ENCODE results near the gene ABCC5.
"Not testable (repeated sequence)": the region's sequence is repeated elsewhere in the genome, so short reads cannot be mapped to it uniquely, and the experiment has no call there.

Gene ABCC5

DNA sequence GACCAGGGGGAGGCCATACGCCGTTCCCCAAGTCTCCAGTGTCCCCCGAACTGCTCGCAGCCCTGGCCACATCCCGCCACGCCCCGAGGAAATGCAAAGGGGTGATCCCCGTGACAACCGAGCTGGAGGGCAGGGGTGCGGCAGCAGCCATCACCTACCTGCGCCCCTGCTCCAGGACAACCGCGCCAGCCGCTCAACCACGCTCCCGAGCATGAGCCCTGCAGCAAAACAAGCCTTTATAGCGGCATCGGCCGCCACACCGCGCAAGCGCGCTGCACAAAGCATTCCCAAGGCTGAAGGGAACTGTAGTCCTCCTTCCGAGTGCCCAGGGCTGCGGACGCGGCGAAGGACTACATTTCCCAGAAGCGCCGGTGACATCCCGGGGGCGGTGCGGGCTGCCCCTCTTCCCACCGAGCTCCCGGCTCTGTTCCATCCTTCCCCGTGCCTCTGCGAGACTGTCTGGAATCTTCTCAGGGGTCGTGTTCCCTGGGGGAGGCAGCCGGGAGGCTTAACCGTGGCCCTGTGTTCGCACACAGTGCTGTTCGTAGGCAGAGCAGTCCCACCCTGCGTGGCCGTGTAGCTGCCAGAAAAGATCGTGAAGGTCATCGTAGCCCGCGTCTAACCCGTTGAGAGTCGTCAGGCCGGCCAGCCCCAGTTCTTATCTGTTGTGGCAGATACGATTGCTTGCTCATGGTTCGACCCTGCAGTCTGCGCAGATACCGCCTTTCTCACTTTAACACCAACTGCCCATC is at the start of gene ABCC5:
TSS of gene ABCC5 (minus strand) at position 213 of the 752 bp plus-strand sequence. CDS start 3,492 bp downstream, outside the sequence.
- DNase-seq: peak; percentile 91 to 99 (median 97)
- intact Hi-C loops (cut with DNase I): loop anchor here (5.0 to 10.0 kb wide), 2 partner anchors 117 to 121 kb away; partner anchors contain the start of gene EIF2B5

DNA sequence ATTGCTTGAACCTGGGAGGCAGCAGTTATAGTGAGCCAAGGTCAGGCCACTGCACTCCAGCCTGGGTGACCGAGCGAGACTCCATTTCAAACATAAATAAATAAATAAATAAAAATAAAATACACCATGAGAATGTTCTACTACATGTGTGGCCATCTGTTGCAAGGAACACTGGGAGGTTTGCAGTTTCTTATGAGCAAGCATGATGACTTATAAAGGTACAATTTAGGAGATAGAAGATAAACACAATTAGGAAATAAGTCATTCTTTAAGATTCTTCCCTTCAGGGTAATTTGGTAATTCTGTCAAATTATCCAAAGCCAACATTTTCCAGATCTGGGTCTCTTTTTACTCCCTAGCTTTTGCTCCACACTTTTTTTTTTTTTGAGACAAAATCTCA is 48.5 kb upstream of the ABCC5 start:
- DNase-seq: no peak
- intact Hi-C loops (cut with DNase I): no loop called here

DNA sequence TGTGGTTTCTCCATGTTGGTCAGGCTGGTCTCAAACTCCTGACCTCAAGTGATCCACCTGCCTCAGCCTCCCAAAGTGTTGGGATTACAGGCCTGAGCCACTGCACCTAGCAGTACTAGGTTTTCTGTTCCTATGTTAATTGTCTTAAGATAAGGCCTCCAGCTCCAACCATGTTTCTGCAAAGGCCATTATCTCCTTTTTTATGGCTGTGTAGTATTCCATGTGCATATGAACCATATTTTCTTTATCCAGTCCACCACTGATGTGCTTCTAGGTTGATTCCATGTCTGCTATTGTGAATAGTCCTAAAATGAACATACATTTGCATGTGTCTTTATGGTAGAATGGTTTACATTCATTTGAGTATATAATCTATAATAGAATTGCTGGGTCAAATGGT is 45.0 kb upstream of the ABCC5 start:
- DNase-seq: no peak
- intact Hi-C loops (cut with DNase I): no loop called here

DNA sequence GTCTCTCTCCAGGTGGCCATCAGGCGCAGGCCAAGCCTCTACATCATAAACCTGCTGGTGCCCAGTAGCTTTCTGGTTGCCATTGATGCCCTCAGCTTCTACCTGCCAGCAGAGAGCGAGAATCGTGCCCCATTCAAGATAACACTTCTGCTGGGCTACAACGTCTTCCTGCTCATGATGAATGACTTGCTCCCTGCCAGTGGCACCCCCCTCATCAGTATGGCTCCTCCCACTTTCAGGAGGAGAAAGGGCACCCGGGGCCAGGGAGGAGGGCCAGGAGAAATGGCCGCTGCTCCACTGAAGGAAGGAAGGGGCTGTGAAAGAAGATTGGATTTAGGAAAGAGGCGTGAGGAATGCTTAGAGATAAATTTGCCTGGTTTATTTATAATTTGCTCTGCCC is 41.7 kb upstream of the ABCC5 start:
- intact Hi-C loops (cut with DNase I): no loop called here
- DNase-seq: no peak

GRCh38 chr3:184058029-184058428 is 40.3 kb upstream of the ABCC5 start:
- intact Hi-C loops (cut with DNase I): no loop called here

DNA sequence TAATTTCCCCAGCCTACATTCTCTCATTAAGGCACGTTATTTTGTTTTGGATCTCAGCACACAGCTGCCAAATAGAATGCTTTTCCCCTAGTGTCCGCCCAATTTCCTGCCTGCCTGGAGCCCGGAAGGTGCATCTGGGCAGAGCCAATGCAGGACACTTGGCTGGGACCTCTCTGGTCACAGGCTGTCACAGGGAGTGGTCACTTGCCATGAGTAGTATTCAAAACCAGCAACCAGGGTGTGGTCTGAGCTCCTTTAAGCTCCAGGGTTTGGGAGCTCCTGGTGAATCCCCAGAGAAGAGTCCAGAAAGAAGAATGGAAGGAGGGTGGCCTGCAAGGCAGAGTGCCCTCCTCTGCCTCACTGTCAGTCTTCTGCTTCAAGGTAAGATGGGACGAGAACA is 35.1 kb upstream of the ABCC5 start, which contains the start of gene HTR3C:
TSS of gene HTR3C (plus strand) at position 281 of the 400 bp plus-strand sequence. CDS start at position 315, 34 bp downstream.
- no peak for DNase-seq
- intact Hi-C loops (cut with DNase I): no loop called here

More at GRCh38 chr3:184058029-184058428, 40.3 kb upstream of the ABCC5 start:
- no peak for DNase-seq

GRCh38 chr3:184050217-184050847 is 32.6 kb upstream of the ABCC5 start:
- intact Hi-C loops (cut with DNase I): no loop called here
- DNase-seq: no peak

DNA sequence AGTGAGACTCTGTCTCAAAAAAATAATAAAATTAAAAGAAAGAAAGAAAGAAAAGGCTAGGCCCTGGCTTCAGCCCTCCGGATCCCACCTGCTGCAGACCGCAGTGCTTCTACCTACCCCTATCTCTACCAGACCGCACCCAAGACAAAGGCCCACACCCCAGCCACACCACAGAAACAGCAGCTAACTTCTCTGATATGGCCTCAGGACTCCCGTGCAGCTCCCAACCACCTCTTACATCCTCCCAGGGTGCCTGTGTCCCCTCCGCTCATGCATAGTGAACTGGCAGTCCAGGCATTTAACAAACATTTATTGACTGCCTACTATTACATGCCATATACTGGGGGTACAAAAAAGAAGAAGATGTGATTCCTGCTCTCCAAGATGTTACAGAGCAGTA is 28.3 kb upstream of the ABCC5 start:
- no peak for DNase-seq
- intact Hi-C loops (cut with DNase I): no loop called here

GRCh38 chr3:184042617-184043016 is 24.9 kb upstream of the ABCC5 start:
- DNase-seq: no peak
- intact Hi-C loops (cut with DNase I): no loop called here

- intact Hi-C loops (cut with DNase I): no loop called here
- no peak for DNase-seq
Observed at GRCh38 chr3:184040010-184040409, 22.3 kb upstream of the ABCC5 start.

- intact Hi-C loops (cut with DNase I): no loop called here
- DNase-seq: peak in 5 of 42 donors; percentile 8 to 61 (median 19)
Observed at GRCh38 chr3:184039414-184039813, 21.7 kb upstream of the ABCC5 start.

DNA sequence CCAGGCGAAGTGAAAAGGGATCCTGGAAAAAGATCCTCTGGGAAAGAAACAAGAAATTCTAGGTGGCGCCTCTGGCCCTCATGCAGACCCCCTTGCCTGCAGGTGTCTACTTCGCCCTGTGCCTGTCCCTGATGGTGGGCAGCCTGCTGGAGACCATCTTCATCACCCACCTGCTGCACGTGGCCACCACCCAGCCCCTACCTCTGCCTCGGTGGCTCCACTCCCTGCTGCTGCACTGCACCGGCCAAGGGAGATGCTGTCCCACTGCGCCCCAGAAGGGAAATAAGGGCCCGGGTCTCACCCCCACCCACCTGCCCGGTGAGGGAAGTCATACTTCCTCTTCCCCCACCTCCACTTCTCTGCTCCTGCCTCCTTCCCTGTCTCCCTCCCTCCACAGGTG is 20.6 kb upstream of the ABCC5 start:
- intact Hi-C loops (cut with DNase I); DNase-seq: not testable (repeated sequence)

DNA sequence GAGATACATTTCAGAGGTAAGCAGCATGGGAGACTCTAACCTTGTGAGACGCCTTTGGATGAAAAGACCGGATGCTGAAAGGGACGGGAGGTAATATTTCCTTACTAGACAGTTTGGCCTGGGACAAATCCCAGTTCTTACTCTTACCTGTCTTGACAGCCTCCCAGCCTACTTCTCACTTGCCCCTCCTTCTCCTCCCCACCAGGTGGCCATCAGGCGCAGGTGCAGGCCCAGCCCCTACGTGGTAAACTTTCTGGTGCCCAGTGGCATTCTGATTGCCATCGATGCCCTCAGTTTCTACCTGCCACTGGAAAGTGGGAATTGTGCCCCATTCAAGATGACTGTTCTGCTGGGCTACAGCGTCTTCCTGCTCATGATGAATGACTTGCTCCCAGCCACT is 20.1 kb upstream of the ABCC5 start:
- no peak for DNase-seq
- intact Hi-C loops (cut with DNase I): no loop called here

DNA sequence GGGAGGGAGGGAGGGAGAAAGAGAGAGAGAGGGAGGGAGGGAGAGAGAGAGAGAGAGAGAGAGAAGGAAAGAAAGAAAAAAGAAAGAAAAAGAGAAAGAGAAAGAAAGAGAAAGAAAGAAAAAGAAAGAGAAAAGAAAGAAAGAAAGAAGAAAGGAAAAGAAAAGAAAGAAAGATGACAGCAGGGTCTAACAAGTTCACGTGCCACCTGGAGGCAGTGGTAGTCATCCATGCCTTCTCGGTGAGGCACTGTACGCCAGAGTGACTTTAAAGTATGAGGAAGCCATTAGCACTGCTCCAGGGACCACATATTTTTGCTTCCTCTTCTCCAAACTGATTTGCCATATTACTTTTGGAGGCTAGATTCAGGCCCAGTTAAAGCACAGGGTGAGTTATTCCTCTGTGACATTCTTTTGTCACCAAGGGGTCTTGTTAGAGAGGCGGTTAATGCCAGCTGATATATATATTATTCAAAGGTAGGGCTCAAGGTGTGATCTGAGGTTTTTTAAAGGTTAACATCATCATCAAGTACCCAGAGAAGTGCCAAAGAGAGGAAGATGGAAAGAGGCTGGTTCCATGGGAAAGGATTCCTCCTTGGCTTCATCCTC is 13.6 kb upstream of the ABCC5 start, which contains the start of gene HTR3D:
TSS of gene HTR3D (plus strand) at position 556 of the 606 bp plus-strand sequence. CDS start at position 556, 0 bp downstream.
- DNase-seq: no peak
- intact Hi-C loops (cut with DNase I): no loop called here

DNA sequence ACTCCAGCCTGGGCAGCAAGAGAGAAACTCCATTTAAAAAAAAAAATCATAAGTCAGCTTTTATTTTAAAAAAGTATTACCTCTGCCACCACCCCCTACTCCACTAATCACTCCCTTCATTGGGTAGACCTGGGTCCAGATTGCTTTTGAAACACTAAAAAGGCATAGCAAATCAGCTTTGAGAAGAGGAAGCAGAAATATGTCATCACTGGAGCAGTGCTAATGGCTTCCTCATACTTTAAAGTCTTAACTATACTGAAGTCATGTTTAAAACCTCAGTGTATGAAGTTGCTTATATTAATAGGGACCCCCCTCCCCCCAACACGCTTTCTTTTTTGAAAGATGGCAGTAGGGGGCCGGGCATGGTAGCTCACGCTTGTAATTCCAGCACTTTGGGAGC is 12.9 kb upstream of the ABCC5 start:
- intact Hi-C loops (cut with DNase I): no loop called here
- DNase-seq: no peak

GRCh38 chr3:184029443-184029842 is 11.8 kb upstream of the ABCC5 start:
- DNase-seq: no peak
- intact Hi-C loops (cut with DNase I): no loop called here

DNA sequence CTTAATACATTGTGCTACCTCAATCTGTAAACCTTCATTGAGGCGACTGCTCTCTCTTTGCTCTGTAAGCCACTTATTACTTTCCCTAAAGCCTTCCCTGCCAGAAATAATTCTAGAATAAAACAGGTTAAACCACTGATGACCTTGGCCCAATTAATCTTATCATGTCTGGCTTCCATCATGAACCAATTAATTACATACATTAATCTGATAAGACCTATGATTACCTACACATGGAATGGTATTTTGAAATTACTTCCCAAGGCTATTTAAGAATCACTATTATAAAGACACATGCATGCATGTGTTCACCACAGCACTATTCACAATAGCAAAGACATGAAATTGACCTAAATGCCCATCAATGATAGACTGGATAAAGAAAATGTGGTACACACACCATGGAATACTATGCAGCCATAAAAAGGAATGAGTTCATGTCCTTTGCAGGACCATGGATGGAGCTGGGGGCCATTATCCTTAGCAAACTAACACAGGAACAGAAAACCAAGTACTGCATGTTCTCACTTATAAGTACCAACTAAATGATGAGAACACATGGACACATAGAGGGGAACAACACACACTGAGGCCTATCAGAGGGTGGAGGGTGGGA is 10.7 kb upstream of the ABCC5 start:
- intact Hi-C loops (cut with DNase I); DNase-seq: not testable (repeated sequence)

DNA sequence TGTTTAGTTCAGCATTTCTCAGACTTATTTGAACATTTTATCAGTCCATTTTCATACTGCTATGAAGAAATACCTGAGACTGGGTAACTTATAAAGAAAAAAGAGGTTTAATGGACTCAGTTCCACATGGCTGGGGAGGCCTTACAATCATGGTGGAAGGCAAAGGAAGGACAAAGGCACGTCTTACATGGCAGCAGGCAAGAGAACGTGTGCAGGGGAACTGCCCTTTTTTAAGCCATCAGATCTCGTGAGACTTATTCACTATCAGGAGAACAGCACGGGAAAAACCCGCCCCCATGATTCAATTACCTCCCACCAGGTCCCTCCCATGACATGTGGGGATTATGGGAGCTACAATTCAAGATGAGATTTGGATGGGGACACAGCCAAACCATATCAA is 7.6 kb upstream of the ABCC5 start:
- DNase-seq; intact Hi-C loops (cut with DNase I): not testable (repeated sequence)

DNA sequence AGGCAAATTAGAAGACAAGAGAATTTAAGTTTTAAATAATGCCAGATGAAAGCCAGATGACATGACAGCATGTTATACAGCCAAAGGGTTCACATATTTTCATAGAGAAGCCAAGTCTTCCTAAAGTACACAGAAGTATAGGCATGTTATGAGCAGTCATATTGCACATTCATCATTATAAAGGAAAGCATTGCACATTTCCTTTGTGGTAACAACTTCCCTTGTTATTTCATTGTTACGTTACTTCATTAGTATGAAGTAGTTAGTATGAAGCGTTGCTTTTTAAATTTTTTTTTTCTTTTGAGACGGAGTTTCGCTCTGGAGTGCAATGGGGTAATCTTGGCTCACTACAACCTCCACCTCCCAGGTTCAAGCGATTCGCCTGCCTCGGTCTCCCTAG is 4.6 kb upstream of the ABCC5 start:
- intact Hi-C loops (cut with DNase I): no loop called here
- DNase-seq: no peak
